Transverse colon (tissue), 4 donors: Measurements from ENCODE around the gene DDX54.

Experiments
- CTCF ChIP-seq, 5 experiments: fragments of 200-600 bp in 3 of 5; fragments of 450-650 bp in 2 of 5; sonication (generic) in 3 of 5; IDR thresholded peaks; 1 replicate in 2 of 5; 2 replicates in 3 of 5; pipeline ENCODE4 v1.5.1; 2016 to 2017; ENCODE audit warnings: antibody characterized with exemption in 5 of 5, inconsistent platforms in 3 of 5, mild to moderate bottlenecking in 2 of 5, moderate library complexity in 1 of 5
- EP300 ChIP-seq: sonication (generic); formaldehyde crosslinking; IDR thresholded peaks from one replicate; pipeline ENCODE4 v1.6.1; 2017; ENCODE audit warnings: antibody characterized with exemption, low read depth
- POLR2A ChIP-seq: fragments of 450-650 bp; IDR thresholded peaks from one replicate; pipeline ENCODE4 v1.6.1; 2016; ENCODE audit warnings: antibody characterized with exemption, mild to moderate bottlenecking, moderate library complexity
- POLR2AphosphoS5 ChIP-seq, 3 donors: sonication (generic); formaldehyde crosslinking; IDR thresholded peaks; one replicate each; pipeline ENCODE4 v1.6.1; 2016; ENCODE audit warnings: antibody characterized with exemption in 3 of 3

- TF ChIP-seq POLR2A (no peak), POLR2AphosphoS5 (IDR thresholded peaks at IDR 0.05) (no peak), EP300 (no peak), CTCF (IDR thresholded peaks at IDR 0.05) (no peak)
Measured at GRCh38 chr12:113119980-113120669, 65.2 kb downstream of the DDX54 start.
